ENCODE data around the gene IKZF2. TPM values are rescaled to one million over a fixed set of nuclear protein-coding genes. Genes with fewer than 3 reads are reported as not detected.

IKZF2 gene
- total RNA-seq, 1 experiment from 2014 or later: 1.6 TPM

DNA sequence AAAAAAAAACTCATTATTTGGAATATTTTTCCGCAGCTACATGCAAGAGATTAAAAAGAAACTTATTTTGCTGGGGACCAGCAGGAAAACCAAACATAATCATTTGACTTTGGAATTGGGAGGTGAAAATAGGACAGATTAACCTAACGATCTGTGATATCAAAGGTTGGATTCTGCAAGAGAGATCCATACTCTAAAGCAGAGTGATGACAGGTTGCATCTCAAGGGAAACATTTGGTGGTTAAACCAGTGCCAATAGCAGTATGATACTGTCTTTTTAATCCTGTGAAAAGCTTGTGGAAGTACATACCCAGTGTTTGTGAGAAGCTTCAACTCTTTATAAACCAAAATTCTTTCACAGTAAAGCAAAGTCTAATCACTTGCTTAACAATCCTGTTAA, 5.3 kb upstream of the IKZF2 start:
- intact Hi-C loops (cut with micrococcal nuclease): no loop called here
- Histone ChIP-seq H3K4me2 (ENCODE audit: low read length) (no peak overlapping the region), H2AFZ (ENCODE audit: low read depth, low read length, poor library complexity, severe bottlenecking) (no peak overlapping the region), H3K9ac (ENCODE audit: low read length) (no peak overlapping the region), H3K27ac (ENCODE audit: low read depth, low read length) (no peak overlapping the region), H3K4me1 (ENCODE audit: control insufficient read depth in 1 of 2, insufficient read depth in 2 of 2, low read length in 2 of 2) (peaks cover 0 to 8% of the 10 kb centered on the region in 2 experiments; a peak in 2 of 4 replicates), H3K79me2 (ENCODE audit: insufficient read depth, low read length) (no peaks in the 10 kb centered on the region), H3K9me2 (ENCODE audit: insufficient read depth) (no peaks in the 10 kb centered on the region), H4K20me1 (ENCODE audit: insufficient read depth) (no peaks in the 10 kb centered on the region), H3K27me3 (ENCODE audit: insufficient read depth, low read length) (no peaks in the 10 kb centered on the region), H3K9me3 (ENCODE audit: control insufficient read depth in 1 of 2, insufficient read depth in 1 of 2, low read depth in 1 of 2, low read length in 2 of 2) (no peaks in the 10 kb centered on the region), H3K36me3 (ENCODE audit: control insufficient read depth in 1 of 2, insufficient read depth in 2 of 2, low read length in 2 of 2) (no peaks in the 10 kb centered on the region), H3K4me3 (replicated peaks in 1 of 2; ENCODE audit: low read depth in 1 of 2, low read length in 2 of 2) (no peak overlapping the region)
- no TSS peak for BruUV-seq (replicated peaks)
- ChIA-PET POLR2A (no interaction called here), RAD21 (ENCODE audit: low non-redundant PET in 1 of 2, low total read pairs in 2 of 2, uncharacterized antibody in 2 of 2, unreplicated experiment in 2 of 2) (no interaction called here), CTCF (no interaction called here)
- DNase-seq (ENCODE audit: low read depth, low spot score) (no peak), ATAC-seq (no peak)
- TF ChIP-seq, protein P1, sequence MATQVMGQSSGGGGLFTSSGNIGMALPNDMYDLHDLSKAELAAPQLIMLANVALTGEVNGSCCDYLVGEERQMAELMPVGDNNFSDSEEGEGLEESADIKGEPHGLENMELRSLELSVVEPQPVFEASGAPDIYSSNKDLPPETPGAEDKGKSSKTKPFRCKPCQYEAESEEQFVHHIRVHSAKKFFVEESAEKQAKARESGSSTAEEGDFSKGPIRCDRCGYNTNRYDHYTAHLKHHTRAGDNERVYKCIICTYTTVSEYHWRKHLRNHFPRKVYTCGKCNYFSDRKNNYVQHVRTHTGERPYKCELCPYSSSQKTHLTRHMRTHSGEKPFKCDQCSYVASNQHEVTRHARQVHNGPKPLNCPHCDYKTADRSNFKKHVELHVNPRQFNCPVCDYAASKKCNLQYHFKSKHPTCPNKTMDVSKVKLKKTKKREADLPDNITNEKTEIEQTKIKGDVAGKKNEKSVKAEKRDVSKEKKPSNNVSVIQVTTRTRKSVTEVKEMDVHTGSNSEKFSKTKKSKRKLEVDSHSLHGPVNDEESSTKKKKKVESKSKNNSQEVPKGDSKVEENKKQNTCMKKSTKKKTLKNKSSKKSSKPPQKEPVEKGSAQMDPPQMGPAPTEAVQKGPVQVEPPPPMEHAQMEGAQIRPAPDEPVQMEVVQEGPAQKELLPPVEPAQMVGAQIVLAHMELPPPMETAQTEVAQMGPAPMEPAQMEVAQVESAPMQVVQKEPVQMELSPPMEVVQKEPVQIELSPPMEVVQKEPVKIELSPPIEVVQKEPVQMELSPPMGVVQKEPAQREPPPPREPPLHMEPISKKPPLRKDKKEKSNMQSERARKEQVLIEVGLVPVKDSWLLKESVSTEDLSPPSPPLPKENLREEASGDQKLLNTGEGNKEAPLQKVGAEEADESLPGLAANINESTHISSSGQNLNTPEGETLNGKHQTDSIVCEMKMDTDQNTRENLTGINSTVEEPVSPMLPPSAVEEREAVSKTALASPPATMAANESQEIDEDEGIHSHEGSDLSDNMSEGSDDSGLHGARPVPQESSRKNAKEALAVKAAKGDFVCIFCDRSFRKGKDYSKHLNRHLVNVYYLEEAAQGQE (IDR thresholded peaks at IDR 0.05; ENCODE audit: low read depth): no peak
- TF ChIP-seq, protein P2, sequence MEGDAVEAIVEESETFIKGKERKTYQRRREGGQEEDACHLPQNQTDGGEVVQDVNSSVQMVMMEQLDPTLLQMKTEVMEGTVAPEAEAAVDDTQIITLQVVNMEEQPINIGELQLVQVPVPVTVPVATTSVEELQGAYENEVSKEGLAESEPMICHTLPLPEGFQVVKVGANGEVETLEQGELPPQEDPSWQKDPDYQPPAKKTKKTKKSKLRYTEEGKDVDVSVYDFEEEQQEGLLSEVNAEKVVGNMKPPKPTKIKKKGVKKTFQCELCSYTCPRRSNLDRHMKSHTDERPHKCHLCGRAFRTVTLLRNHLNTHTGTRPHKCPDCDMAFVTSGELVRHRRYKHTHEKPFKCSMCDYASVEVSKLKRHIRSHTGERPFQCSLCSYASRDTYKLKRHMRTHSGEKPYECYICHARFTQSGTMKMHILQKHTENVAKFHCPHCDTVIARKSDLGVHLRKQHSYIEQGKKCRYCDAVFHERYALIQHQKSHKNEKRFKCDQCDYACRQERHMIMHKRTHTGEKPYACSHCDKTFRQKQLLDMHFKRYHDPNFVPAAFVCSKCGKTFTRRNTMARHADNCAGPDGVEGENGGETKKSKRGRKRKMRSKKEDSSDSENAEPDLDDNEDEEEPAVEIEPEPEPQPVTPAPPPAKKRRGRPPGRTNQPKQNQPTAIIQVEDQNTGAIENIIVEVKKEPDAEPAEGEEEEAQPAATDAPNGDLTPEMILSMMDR (IDR thresholded peaks at IDR 0.05 in 2 of 3, conservative IDR thresholded peaks at IDR 0.05 in 1 of 3; ENCODE audit: borderline replicate concordance in 1 of 3, insufficient read depth in 1 of 3, low read depth in 2 of 3, low read length in 2 of 3): no peak
- no peak for TF ChIP-seq EGR1 (IDR thresholded peaks at IDR 0.05; ENCODE audit: low read depth)
- TF ChIP-seq TCF7L2 (IDR thresholded peaks at IDR 0.05; ENCODE audit: borderline replicate concordance, extremely low read depth, insufficient read depth, insufficient read length): no peak
- no peak for TF ChIP-seq JUND (IDR thresholded peaks at IDR 0.05)
- TF ChIP-seq EZH2phosphoT487 (IDR thresholded peaks at IDR 0.05; ENCODE audit: borderline replicate concordance): no peak
- TF ChIP-seq, protein P3, sequence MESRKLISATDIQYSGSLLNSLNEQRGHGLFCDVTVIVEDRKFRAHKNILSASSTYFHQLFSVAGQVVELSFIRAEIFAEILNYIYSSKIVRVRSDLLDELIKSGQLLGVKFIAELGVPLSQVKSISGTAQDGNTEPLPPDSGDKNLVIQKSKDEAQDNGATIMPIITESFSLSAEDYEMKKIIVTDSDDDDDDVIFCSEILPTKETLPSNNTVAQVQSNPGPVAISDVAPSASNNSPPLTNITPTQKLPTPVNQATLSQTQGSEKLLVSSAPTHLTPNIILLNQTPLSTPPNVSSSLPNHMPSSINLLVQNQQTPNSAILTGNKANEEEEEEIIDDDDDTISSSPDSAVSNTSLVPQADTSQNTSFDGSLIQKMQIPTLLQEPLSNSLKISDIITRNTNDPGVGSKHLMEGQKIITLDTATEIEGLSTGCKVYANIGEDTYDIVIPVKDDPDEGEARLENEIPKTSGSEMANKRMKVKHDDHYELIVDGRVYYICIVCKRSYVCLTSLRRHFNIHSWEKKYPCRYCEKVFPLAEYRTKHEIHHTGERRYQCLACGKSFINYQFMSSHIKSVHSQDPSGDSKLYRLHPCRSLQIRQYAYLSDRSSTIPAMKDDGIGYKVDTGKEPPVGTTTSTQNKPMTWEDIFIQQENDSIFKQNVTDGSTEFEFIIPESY (IDR thresholded peaks at IDR 0.05; ENCODE audit: extremely low read depth, insufficient replicate concordance, low read length): no peak
- no peak for TF ChIP-seq SRF (IDR thresholded peaks at IDR 0.05; ENCODE audit: low read depth)
- no peak for TF ChIP-seq ZFX (IDR thresholded peaks at IDR 0.05)
- no peak for TF ChIP-seq ZNF274 (IDR thresholded peaks at IDR 0.05; ENCODE audit: low read depth, low read length)
- TF ChIP-seq ELF1 (IDR thresholded peaks at IDR 0.05; ENCODE audit: borderline replicate concordance, low read depth): no peak
- TF ChIP-seq POLR2A (IDR thresholded peaks at IDR 0.05; ENCODE audit: borderline replicate concordance, extremely low read depth, insufficient read depth, insufficient read length): no peak
- TF ChIP-seq YY1 (IDR thresholded peaks at IDR 0.05; ENCODE audit: extremely low read depth, insufficient replicate concordance, low read depth, low read length): no peak
